ENCODE data around the gene TMEM129. TPM values are rescaled to one million over a fixed set of nuclear protein-coding genes. Genes with fewer than 3 reads are reported as not detected.

TMEM129 gene
- total and polyA plus RNA-seq, 5 experiments from 2014 or later = 26.9 to 41.7 (median 34.0) TPM

- POLR2A ChIA-PET = no interaction called here
- Mint-ChIP-seq H3K27ac (no peak overlapping the region), H3K9me3 (no peaks in the 10 kb centered on the region), H3K4me3 (no peak overlapping the region), H3K36me3 (no peaks in the 10 kb centered on the region), H3K27me3 (no peaks in the 10 kb centered on the region), H3K4me1 (peaks cover 0 to 4% (median 2%) of the 10 kb centered on the region in 4 donors)
- DNase-seq (no peak), ATAC-seq (no peak)
Measured at GRCh38 chr4:1755297-1755696, 34.2 kb upstream of the TMEM129 start.

- H3K4me3 Mint-ChIP-seq = no peak overlapping the region
- no peak overlapping the region for H3K27ac Mint-ChIP-seq
- no peak for DNase-seq
Measured at GRCh38 chr4:1754336-1754735, 33.2 kb upstream of the TMEM129 start.

GRCh38 chr4:1753697-1754311 is 32.7 kb upstream of the TMEM129 start:
- no peaks in the 10 kb centered on the region for H3K27me3 Mint-ChIP-seq
- H3K27ac Mint-ChIP-seq = no peak overlapping the region
- POLR2A ChIA-PET = no interaction called here
- H3K4me3 Mint-ChIP-seq = no peak overlapping the region
- ATAC-seq (no peak), DNase-seq (no peak)
- no peaks in the 10 kb centered on the region for H3K36me3 Mint-ChIP-seq
- H3K4me1 Mint-ChIP-seq = peaks cover 0 to 3% (median under 1%) of the 10 kb centered on the region in 4 donors
- no peaks in the 10 kb centered on the region for H3K9me3 Mint-ChIP-seq

More at GRCh38 chr4:1754336-1754735, 33.2 kb upstream of the TMEM129 start:
- Mint-ChIP-seq H3K27me3 (no peaks in the 10 kb centered on the region), H3K9me3 (no peaks in the 10 kb centered on the region), H3K4me1 (peaks cover 0 to 3% (median under 1%) of the 10 kb centered on the region in 4 donors), H3K36me3 (no peaks in the 10 kb centered on the region)
- POLR2A ChIA-PET = no interaction called here
- ATAC-seq = no peak

- Mint-ChIP-seq H3K36me3 (no peaks in the 10 kb centered on the region), H3K4me3 (no peak overlapping the region), H3K27ac (no peak overlapping the region), H3K4me1 (peaks cover 0 to 3% (median under 1%) of the 10 kb centered on the region in 4 donors), H3K27me3 (no peaks in the 10 kb centered on the region), H3K9me3 (no peaks in the 10 kb centered on the region)
- no peak for ATAC-seq
- no peak for DNase-seq
- POLR2A ChIA-PET = no interaction called here
Measured at GRCh38 chr4:1753294-1753696, 32.2 kb upstream of the TMEM129 start.

- Mint-ChIP-seq H3K9me3 (no peaks in the 10 kb centered on the region), H3K27me3 (no peaks in the 10 kb centered on the region), H3K36me3 (no peaks in the 10 kb centered on the region), H3K4me1 (peaks cover 0 to 3% (median under 1%) of the 10 kb centered on the region in 4 donors), H3K27ac (no peak overlapping the region), H3K4me3 (no peak overlapping the region)
- ATAC-seq (no peak), DNase-seq (no peak)
- POLR2A ChIA-PET = no interaction called here
Measured at GRCh38 chr4:1752284-1753041, 31.3 kb upstream of the TMEM129 start.

GRCh38 chr4:1751919-1752283 is 30.8 kb upstream of the TMEM129 start:
- no peaks in the 10 kb centered on the region for H3K27me3 Mint-ChIP-seq
- H3K4me1 Mint-ChIP-seq = peaks cover 0 to 3% (median under 1%) of the 10 kb centered on the region in 4 donors

GRCh38 chr4:1751155-1751918 is 30.2 kb upstream of the TMEM129 start:
- DNase-seq (no peak), ATAC-seq (no peak)
- Mint-ChIP-seq H3K4me1 (peaks cover 0 to 3% (median under 1%) of the 10 kb centered on the region in 4 donors), H3K27me3 (no peaks in the 10 kb centered on the region), H3K9me3 (no peaks in the 10 kb centered on the region), H3K27ac (no peak overlapping the region), H3K36me3 (no peaks in the 10 kb centered on the region), H3K4me3 (no peak overlapping the region)
- POLR2A ChIA-PET = no interaction called here

More at GRCh38 chr4:1751919-1752283, 30.8 kb upstream of the TMEM129 start:
- Mint-ChIP-seq H3K9me3 (no peaks in the 10 kb centered on the region), H3K4me3 (no peak overlapping the region), H3K36me3 (no peaks in the 10 kb centered on the region), H3K27ac (no peak overlapping the region)
- POLR2A ChIA-PET = no interaction called here
- no peak for ATAC-seq
- no peak for DNase-seq

- POLR2A ChIA-PET = no interaction called here
- peak overlapping the region in 1 of 10 donors; percentile 47 for H3K27ac Mint-ChIP-seq
- H3K36me3 Mint-ChIP-seq = no peaks in the 10 kb centered on the region
- DNase-seq (no peak), ATAC-seq (no peak)
- no peak overlapping the region for H3K4me3 Mint-ChIP-seq
- H3K4me1 Mint-ChIP-seq = peaks cover 0 to 5% (median under 1%) of the 10 kb centered on the region in 4 donors
- no peaks in the 10 kb centered on the region for H3K9me3 Mint-ChIP-seq
- no peaks in the 10 kb centered on the region for H3K27me3 Mint-ChIP-seq
Measured at GRCh38 chr4:1750381-1751154, 29.4 kb upstream of the TMEM129 start.

- H3K27ac Mint-ChIP-seq = no peak overlapping the region
Measured at GRCh38 chr4:1749826-1750225, 28.7 kb upstream of the TMEM129 start.

GRCh38 chr4:1749370-1749769 is 28.2 kb upstream of the TMEM129 start:
- POLR2A ChIA-PET = no interaction called here
- Mint-ChIP-seq H3K4me3 (no peak overlapping the region), H3K36me3 (peaks cover 0 to 10% (median 0%) of the 10 kb centered on the region in 3 donors), H3K4me1 (peaks cover 0 to 5% (median under 1%) of the 10 kb centered on the region in 4 donors), H3K9me3 (no peaks in the 10 kb centered on the region), H3K27ac (no peak overlapping the region), H3K27me3 (no peaks in the 10 kb centered on the region)
- ATAC-seq (no peak), DNase-seq (no peak)

More at GRCh38 chr4:1749826-1750225, 28.7 kb upstream of the TMEM129 start:
- no peak overlapping the region for H3K4me3 Mint-ChIP-seq
- no peaks in the 10 kb centered on the region for H3K9me3 Mint-ChIP-seq
- no peak for DNase-seq
- no peak for ATAC-seq
- no peaks in the 10 kb centered on the region for H3K27me3 Mint-ChIP-seq
- H3K4me1 Mint-ChIP-seq = peaks cover 0 to 5% (median under 1%) of the 10 kb centered on the region in 4 donors
- peaks cover 0 to 6% (median 0%) of the 10 kb centered on the region in 3 donors for H3K36me3 Mint-ChIP-seq
- POLR2A ChIA-PET = no interaction called here

GRCh38 chr4:1748465-1748995 is 27.4 kb upstream of the TMEM129 start:
- ATAC-seq (peak; percentile 70 to 72), DNase-seq (peak; percentile 67 to 91 (median 78))
- Mint-ChIP-seq H3K4me1 (peaks cover 0 to 5% (median under 1%) of the 10 kb centered on the region in 4 donors), H3K36me3 (peaks cover 0 to 18% (median 3%) of the 10 kb centered on the region in 3 donors), H3K27ac (no peak overlapping the region), H3K9me3 (no peaks in the 10 kb centered on the region), H3K4me3 (no peak overlapping the region), H3K27me3 (no peaks in the 10 kb centered on the region)
- POLR2A ChIA-PET = no interaction called here

- no peak overlapping the region for H3K27ac Mint-ChIP-seq
- DNase-seq (no peak), ATAC-seq (no peak)
- no peaks in the 10 kb centered on the region for H3K9me3 Mint-ChIP-seq
- H3K27me3 Mint-ChIP-seq = no peaks in the 10 kb centered on the region
- POLR2A ChIA-PET = interaction anchor here (0.6 kb wide), 1 partner anchor 418 kb away, joined by 3 read pairs; no protein-coding TSS in a partner anchor
- peaks cover 0 to 28% (median 3%) of the 10 kb centered on the region in 3 donors for H3K36me3 Mint-ChIP-seq
- H3K4me1 Mint-ChIP-seq = peaks cover 0 to 4% (median under 1%) of the 10 kb centered on the region in 4 donors
- peak overlapping the region in 1 of 10 donors; percentile 2 for H3K4me3 Mint-ChIP-seq
Measured at GRCh38 chr4:1747603-1747967, 26.5 kb upstream of the TMEM129 start.

Data from naive thymus-derived CD8-positive, alpha-beta T cell (primary cell).